PC-9 (cell line): ENCODE data around the gene TSPAN8. TPM values are rescaled to one million over a fixed set of nuclear protein-coding genes. Genes with fewer than 3 reads are reported as not detected.

Experiments used
- BruUV-seq: library from RNA; stranded (reverse); fragments of 400-500 nt; replicated peaks from 2 replicates; lab custom pipeline; 2021; lab: Mats Ljungman, UMichigan
- CTCF ChIA-PET: fragments of 300-600 bp; sonication (Branson Sonifier 250); formaldehyde crosslinking; loops from one replicate; lab custom pipeline; 2022; ENCODE audit warnings: antibody characterized with exemption; lab: Charles Lee
- POLR2A ChIA-PET: fragments of 300-600 bp; sonication (Branson Sonifier 250); formaldehyde crosslinking; loops from one replicate; lab custom pipeline; 2022; ENCODE audit warnings: antibody characterized with exemption; ENCODE audit not compliant: unreplicated experiment; lab: Charles Lee
- DNase-seq, 2 experiments: peaks; one replicate each; pipeline versions ENCODE4 v3.0.0 to v3.0.0-alpha.2; 2015 to 2022; ENCODE audit warnings: mixed read lengths in 1 of 2
- H2AFZ ChIP-seq: fragments of 200-600 bp; sonication (generic); 2 replicates; pipeline ENCODE4 v1.8.1; 2017; ENCODE audit warnings: antibody characterized with exemption
- H3F3A ChIP-seq: fragments of 200-600 bp; sonication (generic); 2 replicates; pipeline ENCODE4 v1.8.1; 2017; ENCODE audit warnings: antibody characterized with exemption, mild to moderate bottlenecking, low read depth; ENCODE audit not compliant: insufficient read depth
- H3K27ac ChIP-seq: fragments of 200-600 bp; sonication (generic); 2 replicates; pipeline ENCODE4 v1.6.1; 2016; ENCODE audit warnings: mixed run types
- H3K27me3 ChIP-seq: fragments of 200-600 bp; sonication (generic); 2 replicates; pipeline ENCODE4 v1.6.1; 2016; ENCODE audit warnings: low read depth, mixed run types; ENCODE audit not compliant: insufficient read depth
- H3K36me3 ChIP-seq: fragments of 200-600 bp; sonication (generic); 2 replicates; pipeline ENCODE4 v1.6.1; 2016; ENCODE audit warnings: low read depth, mixed run types
- H3K4me1 ChIP-seq: fragments of 200-600 bp; sonication (generic); replicated peaks from 2 replicates; pipeline ENCODE4 v1.6.1; 2016; ENCODE audit warnings: mixed run types; ENCODE audit not compliant: insufficient read depth
- H3K4me2 ChIP-seq: fragments of 200-600 bp; sonication (generic); 2 replicates; pipeline ENCODE4 v1.6.1; 2017; ENCODE audit warnings: mixed run types
- H3K4me3 ChIP-seq: fragments of 200-600 bp; sonication (generic); 2 replicates; pipeline ENCODE4 v1.6.1; 2016; ENCODE audit warnings: mixed run types
- H3K79me2 ChIP-seq: fragments of 200-600 bp; sonication (generic); 2 replicates; pipeline ENCODE4 v1.6.1; 2017; ENCODE audit warnings: low read depth, mixed run types
- H3K9me2 ChIP-seq: fragments of 200-600 bp; sonication (generic); 2 replicates; pipeline ENCODE4 v1.8.1; 2017; ENCODE audit warnings: mild to moderate bottlenecking; ENCODE audit not compliant: insufficient read depth
- H3K9me3 ChIP-seq: fragments of 200-600 bp; sonication (generic); 2 replicates; pipeline ENCODE4 v1.8.1; 2016; ENCODE audit warnings: low read depth; ENCODE audit not compliant: insufficient read depth
- H4K20me1 ChIP-seq: fragments of 200-600 bp; sonication (generic); 2 replicates; pipeline ENCODE4 v1.8.1; 2017; ENCODE audit not compliant: insufficient read depth
- CTCF ChIP-seq: fragments of 200-600 bp; sonication (generic); conservative IDR thresholded peaks from 2 replicates; pipeline ENCODE4 v1.6.1; 2017; ENCODE audit warnings: mixed run types, antibody characterized with exemption, mild to moderate bottlenecking, moderate library complexity
- EZH2 ChIP-seq: fragments of 200-600 bp; sonication (generic); IDR thresholded peaks from 2 replicates; pipeline ENCODE4 v1.8.0; 2017; ENCODE audit warnings: antibody characterized with exemption, low read depth
- intact Hi-C: fragments of 100-400 bp; cut with micrococcal nuclease; formaldehyde crosslinking; loops from one replicate; pipeline ENCODE4 v1.10.0; 2022; ENCODE audit not compliant: unreplicated experiment
- total RNA-seq: library from RNA; stranded (reverse); gene quantifications from 2 replicates; pipeline ENCODE4 v1.2.3, GENCODE V29; 2021

Gene TSPAN8
- total RNA-seq, 1 experiment from 2014 or later, result 1.9 TPM

GRCh38 chr12:71138011-71138410 lies 19.8 kb downstream of the TSPAN8 start:
- no peaks in the 10 kb centered on the region for H3F3A ChIP-seq
- CTCF ChIA-PET, result no interaction called here
- no peak overlapping the region for H3K4me3 ChIP-seq
- intact Hi-C loops, result no loop called here
- TF ChIP-seq EZH2 (no peak), CTCF (no peak)
- H3K4me2 ChIP-seq, result no peak overlapping the region
- BruUV-seq, result no TSS peak
- H4K20me1 ChIP-seq, result no peaks in the 10 kb centered on the region
- no peaks in the 10 kb centered on the region for H3K27me3 ChIP-seq
- no peak for DNase-seq
- no peak overlapping the region for H2AFZ ChIP-seq
- H3K36me3 ChIP-seq, result no peaks in the 10 kb centered on the region
- no peaks in the 10 kb centered on the region for H3K79me2 ChIP-seq
- H3K27ac ChIP-seq, result no peak overlapping the region
- POLR2A ChIA-PET, result no interaction called here
- no peaks in the 10 kb centered on the region for H3K9me2 ChIP-seq
- H3K9me3 ChIP-seq, result no peaks in the 10 kb centered on the region
- no peaks in the 10 kb centered on the region for H3K4me1 ChIP-seq

- Histone ChIP-seq H3K4me3 (no peak overlapping the region), H3K36me3 (no peaks in the 10 kb centered on the region), H3K4me1 (no peaks in the 10 kb centered on the region), H2AFZ (no peak overlapping the region), H3K27me3 (no peaks in the 10 kb centered on the region), H3F3A (no peaks in the 10 kb centered on the region), H3K9me2 (no peaks in the 10 kb centered on the region), H3K79me2 (no peaks in the 10 kb centered on the region), H3K4me2 (no peak overlapping the region), H3K27ac (no peak overlapping the region), H3K9me3 (no peaks in the 10 kb centered on the region), H4K20me1 (no peaks in the 10 kb centered on the region)
- no TSS peak for BruUV-seq
- CTCF ChIA-PET, result no interaction called here
- POLR2A ChIA-PET, result no interaction called here
- no peak for DNase-seq
- intact Hi-C loops, result no loop called here
- no peak for TF ChIP-seq EZH2
- TF ChIP-seq CTCF, result no peak
Measured at GRCh38 chr12:71135812-71136176, 22.0 kb downstream of the TSPAN8 start.

- Histone ChIP-seq H4K20me1 (no peaks in the 10 kb centered on the region), H3K4me2 (no peak overlapping the region), H3K4me3 (no peak overlapping the region), H3F3A (no peaks in the 10 kb centered on the region), H3K4me1 (no peaks in the 10 kb centered on the region), H3K36me3 (no peaks in the 10 kb centered on the region), H3K27ac (no peak overlapping the region), H2AFZ (no peak overlapping the region), H3K9me2 (no peaks in the 10 kb centered on the region), H3K79me2 (no peaks in the 10 kb centered on the region), H3K27me3 (no peaks in the 10 kb centered on the region), H3K9me3 (no peaks in the 10 kb centered on the region)
- intact Hi-C loops, result no loop called here
- POLR2A ChIA-PET, result no interaction called here
- CTCF ChIA-PET, result no interaction called here
- BruUV-seq, result no TSS peak
- DNase-seq, result no peak
- no peak for TF ChIP-seq CTCF
- no peak for TF ChIP-seq EZH2
Measured at GRCh38 chr12:71135077-71135811, 22.6 kb downstream of the TSPAN8 start.
